Stimulated activated CD4-positive, alpha-beta T cell treated with anti-CD3 and anti-CD28 coated beads, Interleukin-2, amount 100 ng/mL, for 4 hours (primary cell): ENCODE measurements around the gene KTI12.
"Not testable (repeated sequence)": the region's sequence is repeated elsewhere in the genome, so short reads cannot be mapped to it uniquely, and the experiment has no call there.

Source experiments
- DNase-seq: peaks from one replicate; pipeline ENCODE4 v3.0.0-alpha.2; 2020; ENCODE audit warnings: low read depth

Gene KTI12

GRCh38 chr1:52033190-52034049 lies at the start of gene KTI12:
TSS of gene KTI12 (minus strand) at chr1:52033810. CDS start at chr1:52033761, 49 bp downstream.
- DNase-seq, result peak; percentile 78

- no peak for DNase-seq
These were observed 46.4 kb upstream of the KTI12 start for GRCh38 chr1:52080014-52080415.

GRCh38 chr1:52077277-52077676 lies 43.7 kb upstream of the KTI12 start:
- not testable (repeated sequence) for DNase-seq

- no peak for DNase-seq
These were observed 38.7 kb upstream of the KTI12 start for GRCh38 chr1:52072291-52072690.

- DNase-seq, result no peak
These were observed 37.1 kb upstream of the KTI12 start for GRCh38 chr1:52070704-52071103.

- DNase-seq, result no peak
These were observed 29.6 kb upstream of the KTI12 start for GRCh38 chr1:52063192-52063591.

GRCh38 chr1:52060822-52061221 lies 27.2 kb upstream of the KTI12 start:
- no peak for DNase-seq

- no peak for DNase-seq
These were observed 26.3 kb upstream of the KTI12 start for GRCh38 chr1:52059888-52060287.

GRCh38 chr1:52059321-52059720 lies 25.7 kb upstream of the KTI12 start:
- no peak for DNase-seq

GRCh38 chr1:52057876-52058415 lies 24.3 kb upstream of the KTI12 start:
- no peak for DNase-seq

GRCh38 chr1:52057255-52057654 lies 23.6 kb upstream of the KTI12 start:
- DNase-seq, result no peak

- no peak for DNase-seq
These were observed 23.3 kb upstream of the KTI12 start for GRCh38 chr1:52056937-52057231.

- peak; percentile 88 for DNase-seq
These were observed 22.7 kb upstream of the KTI12 start, which contains the start of gene BTF3L4 for GRCh38 chr1:52056163-52056936. TSS of gene BTF3L4 (plus strand) at chr1:52056295. CDS start at chr1:52059848, 3,553 bp downstream.

- DNase-seq, result no peak
These were observed 22.2 kb upstream of the KTI12 start for GRCh38 chr1:52055866-52056162.

- peak; percentile 40 for DNase-seq
These were observed 21.7 kb upstream of the KTI12 start, which contains the start of gene TXNDC12 for GRCh38 chr1:52055066-52055865. TSS of gene TXNDC12 (minus strand) at chr1:52055191. CDS start at chr1:52055096, 95 bp downstream.

- DNase-seq, result no peak
These were observed 21.0 kb upstream of the KTI12 start for GRCh38 chr1:52054496-52055065.

GRCh38 chr1:52053862-52054261 lies 20.3 kb upstream of the KTI12 start:
- no peak for DNase-seq

GRCh38 chr1:52049337-52049736 lies 15.7 kb upstream of the KTI12 start:
- not testable (repeated sequence) for DNase-seq

- not testable (repeated sequence) for DNase-seq
These were observed 12.1 kb upstream of the KTI12 start for GRCh38 chr1:52045666-52046195.

GRCh38 chr1:52045236-52045635 lies 11.6 kb upstream of the KTI12 start:
- DNase-seq, result no peak

- no peak for DNase-seq
These were observed 8.1 kb upstream of the KTI12 start for GRCh38 chr1:52041551-52042185.
